Activated T-cell treated with anti-CD3 and anti-CD28 coated beads, Interleukin-2, amount 50 U/mL, for 72 hours (primary cell): ENCODE data around the gene UEVLD. TPM values are rescaled to one million over a fixed set of nuclear protein-coding genes. Genes with fewer than 3 reads are reported as not detected.

Source experiments
- ATAC-seq, 2 donors: fragments of 150-1000 bp; cut with Tn5 transposase; replicated peaks in 1 of 2; 2 replicates each; pipeline ENCODE4 v1.10.0; 2021; ENCODE audit warnings: moderate library complexity in 2 of 2, mild to moderate bottlenecking in 1 of 2
- DNase-seq, 2 donors: peaks; one replicate each; pipeline ENCODE4 v3.0.0; 2021 to 2022; ENCODE audit warnings: mixed read lengths in 1 of 2
- H3K27ac Mint-ChIP-seq: one replicate; pipeline ENCODE4 v1.8.0; 2022; ENCODE audit warnings: mild to moderate bottlenecking, moderate library complexity, mixed read lengths
- H3K27me3 Mint-ChIP-seq: one replicate; pipeline ENCODE4 v1.8.0; 2022; ENCODE audit warnings: low read depth, mixed read lengths
- H3K36me3 Mint-ChIP-seq, 2 donors: one replicate each; pipeline ENCODE4 v1.8.0; 2022; ENCODE audit warnings: mixed read lengths in 2 of 2, mild to moderate bottlenecking in 1 of 2; ENCODE audit not compliant: insufficient read depth in 2 of 2
- H3K4me1 Mint-ChIP-seq: one replicate; pipeline ENCODE4 v1.8.0; 2022; ENCODE audit warnings: low read depth, mixed read lengths
- H3K4me3 Mint-ChIP-seq, 2 donors: one replicate each; pipeline ENCODE4 v1.8.0; 2022; ENCODE audit warnings: mild to moderate bottlenecking in 2 of 2, mixed read lengths in 2 of 2, moderate library complexity in 2 of 2
- H3K9me3 Mint-ChIP-seq, 2 donors: one replicate each; pipeline ENCODE4 v1.8.0; 2022; ENCODE audit warnings: mixed read lengths in 2 of 2
- total RNA-seq, 2 donors: library from RNA; stranded (reverse); gene quantifications; one replicate each; pipeline ENCODE4 v1.2.3, GENCODE V29; 2022

The UEVLD gene
- total RNA-seq, 2 donors from 2014 or later, result 17.5 to 24.3 TPM

GRCh38 chr11:18564149-18564548 lies 24.4 kb downstream of the UEVLD start:
- H3K4me3 Mint-ChIP-seq, result no peak overlapping the region
- no peak for DNase-seq
- no peaks in the 10 kb centered on the region for H3K4me1 Mint-ChIP-seq
- ATAC-seq, result no peak
- no peaks in the 10 kb centered on the region for H3K27me3 Mint-ChIP-seq
- H3K9me3 Mint-ChIP-seq, result no peaks in the 10 kb centered on the region
- peaks cover 0 to 3% of the 10 kb centered on the region in 2 donors for H3K36me3 Mint-ChIP-seq
- H3K27ac Mint-ChIP-seq, result no peak overlapping the region

DNA sequence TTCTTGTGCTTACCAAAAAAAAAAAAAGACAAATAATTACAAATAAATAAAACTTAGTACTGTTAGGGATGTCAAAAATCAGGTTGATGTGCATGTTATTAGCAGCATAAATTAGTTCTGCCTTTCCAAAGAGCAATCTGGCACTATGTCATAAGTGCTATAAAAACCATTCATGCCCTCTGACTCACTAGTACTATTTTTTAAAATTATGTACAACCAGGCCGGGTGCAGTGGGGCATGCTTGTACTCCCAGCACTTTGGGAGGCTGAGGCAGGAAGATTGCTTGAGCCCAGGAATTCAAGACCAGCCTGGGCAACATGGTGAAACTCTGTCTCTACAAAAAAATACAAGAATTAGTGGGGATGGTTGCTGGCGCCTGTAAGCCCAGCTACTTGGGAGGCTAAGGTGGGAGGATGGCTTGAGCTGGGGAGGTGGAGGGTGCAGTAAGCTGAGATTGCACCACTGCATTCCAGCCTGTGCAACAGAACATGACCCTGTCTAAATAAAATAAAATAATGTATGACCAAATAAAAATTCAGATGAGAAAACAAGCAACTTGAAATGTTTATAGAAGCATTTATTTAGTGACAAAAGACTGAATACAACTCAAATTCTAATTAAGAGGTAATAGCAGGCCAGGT lies 25.3 kb downstream of the UEVLD start:
- ATAC-seq (no peak), DNase-seq (no peak)
- H3K4me3 Mint-ChIP-seq, result no peak overlapping the region
- H3K27ac Mint-ChIP-seq, result no peak overlapping the region
- peaks cover 0 to 4% of the 10 kb centered on the region in 2 donors for H3K36me3 Mint-ChIP-seq
- no peaks in the 10 kb centered on the region for H3K27me3 Mint-ChIP-seq
- no peaks in the 10 kb centered on the region for H3K9me3 Mint-ChIP-seq
- no peaks in the 10 kb centered on the region for H3K4me1 Mint-ChIP-seq

GRCh38 chr11:18548001-18548400 lies 40.5 kb downstream of the UEVLD start:
- Mint-ChIP-seq H3K27ac (no peak overlapping the region), H3K9me3 (no peaks in the 10 kb centered on the region), H3K4me1 (no peaks in the 10 kb centered on the region), H3K36me3 (peaks cover 4% of the 10 kb centered on the region in 2 donors), H3K27me3 (no peaks in the 10 kb centered on the region), H3K4me3 (no peak overlapping the region)
- DNase-seq (no peak), ATAC-seq (no peak)

GRCh38 chr11:18540207-18541009 lies 48.1 kb downstream of the UEVLD start:
- no peaks in the 10 kb centered on the region for H3K9me3 Mint-ChIP-seq
- no peak overlapping the region for H3K27ac Mint-ChIP-seq
- H3K36me3 Mint-ChIP-seq, result peaks cover 2% of the 10 kb centered on the region in 2 donors
- H3K4me1 Mint-ChIP-seq, result no peaks in the 10 kb centered on the region
- ATAC-seq (peak; percentile 42 to 46), DNase-seq (no peak)
- no peaks in the 10 kb centered on the region for H3K27me3 Mint-ChIP-seq
- H3K4me3 Mint-ChIP-seq, result no peak overlapping the region

- no peaks in the 10 kb centered on the region for H3K9me3 Mint-ChIP-seq
- ATAC-seq, result no peak
- H3K36me3 Mint-ChIP-seq, result no peaks in the 10 kb centered on the region
- H3K4me3 Mint-ChIP-seq, result no peak overlapping the region
- DNase-seq, result no peak
- peaks cover 3% of the 10 kb centered on the region for H3K4me1 Mint-ChIP-seq
- H3K27ac Mint-ChIP-seq, result no peak overlapping the region
- H3K27me3 Mint-ChIP-seq, result no peaks in the 10 kb centered on the region
These were observed 52.3 kb downstream of the UEVLD start for GRCh38 chr11:18536209-18536608.

DNA sequence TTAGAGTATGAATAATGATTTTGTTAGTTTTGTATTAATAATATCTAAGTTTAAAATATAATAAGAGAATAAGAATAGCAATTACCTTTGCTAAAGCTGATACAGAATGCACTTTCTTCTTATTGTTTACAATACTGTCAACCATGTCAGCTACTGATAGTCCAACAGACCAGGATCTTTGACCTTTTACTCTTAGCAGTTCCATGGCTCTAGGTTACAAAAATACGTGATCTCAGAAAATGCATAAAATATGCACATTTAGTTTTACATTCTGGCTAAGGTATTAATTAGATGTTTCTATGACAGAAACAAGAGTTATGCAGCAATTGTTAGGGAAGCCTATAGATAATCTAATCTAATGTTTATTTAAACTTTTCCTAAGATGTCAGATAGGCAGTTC lies 54.3 kb downstream of the UEVLD start:
- no peaks in the 10 kb centered on the region for H3K9me3 Mint-ChIP-seq
- no peaks in the 10 kb centered on the region for H3K36me3 Mint-ChIP-seq
- no peak for ATAC-seq
- DNase-seq, result no peak
- no peak overlapping the region for H3K4me3 Mint-ChIP-seq
- H3K27me3 Mint-ChIP-seq, result no peaks in the 10 kb centered on the region
- no peak overlapping the region for H3K27ac Mint-ChIP-seq
- H3K4me1 Mint-ChIP-seq, result peaks cover 4% of the 10 kb centered on the region

DNA sequence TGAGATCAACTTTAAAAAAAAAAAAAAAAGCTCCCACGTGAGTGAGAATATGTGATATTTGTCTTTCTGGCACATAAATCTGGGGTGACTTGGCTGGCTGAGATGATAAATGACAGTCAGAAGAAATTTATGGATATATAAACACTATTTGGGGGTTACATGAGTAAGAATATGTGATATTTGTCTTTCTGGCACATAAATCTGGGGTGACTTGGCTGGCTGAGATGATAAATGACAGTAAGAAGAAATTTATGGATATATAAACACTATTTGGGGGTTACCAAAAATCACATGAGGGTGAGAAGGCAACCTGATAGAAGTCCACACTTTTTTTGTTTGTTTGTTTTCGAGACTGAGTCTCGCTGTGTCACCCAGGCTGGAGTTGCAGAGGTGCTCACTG lies 55.2 kb downstream of the UEVLD start:
- no peaks in the 10 kb centered on the region for H3K36me3 Mint-ChIP-seq
- ATAC-seq (no peak), DNase-seq (no peak)
- peaks cover 4% of the 10 kb centered on the region for H3K4me1 Mint-ChIP-seq
- H3K4me3 Mint-ChIP-seq, result no peak overlapping the region
- H3K9me3 Mint-ChIP-seq, result no peaks in the 10 kb centered on the region
- no peak overlapping the region for H3K27ac Mint-ChIP-seq
- no peaks in the 10 kb centered on the region for H3K27me3 Mint-ChIP-seq

DNA sequence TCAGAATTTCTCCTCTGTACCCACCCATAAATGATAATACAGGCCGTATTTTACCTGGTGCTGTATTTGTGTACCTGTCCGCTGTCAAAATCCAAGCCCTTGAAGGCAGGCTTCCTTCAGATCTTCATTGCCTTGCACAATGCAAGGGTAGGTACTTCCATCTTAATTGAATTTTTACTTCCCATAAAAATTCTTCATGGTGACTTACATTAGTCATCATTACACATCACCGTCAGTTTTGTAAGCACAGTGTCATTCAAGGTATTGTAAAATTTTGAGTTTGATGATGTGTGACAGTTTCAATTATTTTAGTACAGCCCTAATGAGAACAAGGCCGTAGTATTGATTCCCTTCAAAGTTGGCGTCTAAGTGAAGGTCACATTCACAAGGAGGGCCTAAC lies 61.0 kb downstream of the UEVLD start:
- peak overlapping the region; percentile 99 to 100 for H3K4me3 Mint-ChIP-seq
- H3K27ac Mint-ChIP-seq, result peak overlapping the region; percentile 99
- H3K27me3 Mint-ChIP-seq, result no peaks in the 10 kb centered on the region
- ATAC-seq (no peak), DNase-seq (no peak)
- H3K4me1 Mint-ChIP-seq, result peaks cover 38% of the 10 kb centered on the region
- no peaks in the 10 kb centered on the region for H3K9me3 Mint-ChIP-seq
- H3K36me3 Mint-ChIP-seq, result peaks cover 3 to 4% of the 10 kb centered on the region in 2 donors

DNA sequence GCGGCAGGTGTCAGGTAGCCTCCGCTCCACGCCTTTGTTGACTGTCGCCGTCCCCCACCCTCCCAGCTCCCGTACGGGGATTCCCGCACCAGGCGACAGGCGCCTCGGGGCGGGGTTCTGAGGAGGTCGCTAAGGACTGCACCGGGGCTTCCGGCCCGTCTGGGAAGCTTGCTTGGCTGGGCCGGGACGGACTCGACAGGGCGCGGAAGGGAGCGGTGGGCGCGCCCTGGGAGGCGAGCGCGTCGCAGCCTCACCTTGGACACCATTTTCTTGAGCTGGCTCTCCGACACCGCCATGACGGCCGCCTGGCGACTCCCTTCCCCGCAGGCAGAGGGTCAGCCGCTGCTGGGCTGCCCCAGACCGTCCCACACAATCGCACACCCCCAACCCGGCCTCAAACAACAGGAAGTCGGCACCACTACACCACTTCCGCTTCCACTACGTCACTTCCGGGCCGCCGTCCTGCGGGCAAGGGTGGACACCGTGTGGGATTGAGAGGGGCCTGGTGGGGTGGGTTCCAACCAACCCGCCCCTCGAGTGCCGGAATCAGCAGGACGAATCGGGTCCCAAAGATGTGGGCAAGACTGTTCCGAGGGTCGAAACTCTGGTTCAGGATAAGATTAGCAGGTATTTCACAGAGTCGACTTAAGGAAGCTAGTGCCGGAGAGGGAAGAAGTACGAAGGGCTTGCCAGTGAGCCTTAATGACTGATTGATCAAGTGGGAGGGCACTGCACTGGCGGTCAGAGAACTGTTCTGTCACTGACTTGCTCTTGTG lies 61.8 kb downstream of the UEVLD start, which contains the start of gene TSG101:
TSS of gene TSG101 (minus strand) at position 422 of the 776 bp plus-strand sequence. CDS start at position 296, 126 bp downstream.
- H3K9me3 Mint-ChIP-seq, result no peaks in the 10 kb centered on the region
- peak within 1 kb of the TSS; percentile 99 to 100 for H3K4me3 Mint-ChIP-seq
- H3K36me3 Mint-ChIP-seq, result peaks cover 6 to 9% of the 10 kb centered on the region in 2 donors
- ATAC-seq (peak; percentile 95 to 96), DNase-seq (peak; percentile 93 to 97)
- H3K4me1 Mint-ChIP-seq, result peaks cover 45% of the 10 kb centered on the region
- H3K27ac Mint-ChIP-seq, result peak within 1 kb of the TSS; percentile 99
- H3K27me3 Mint-ChIP-seq, result no peaks in the 10 kb centered on the region

GRCh38 chr11:18526130-18526520 lies 62.4 kb downstream of the UEVLD start:
- H3K4me3 Mint-ChIP-seq, result peak overlapping the region; percentile 99 to 100
- ATAC-seq, result no peak
- no peak for DNase-seq
- H3K4me1 Mint-ChIP-seq, result peaks cover 41% of the 10 kb centered on the region
- no peaks in the 10 kb centered on the region for H3K9me3 Mint-ChIP-seq
- H3K27me3 Mint-ChIP-seq, result no peaks in the 10 kb centered on the region
- peaks cover 6 to 9% of the 10 kb centered on the region in 2 donors for H3K36me3 Mint-ChIP-seq
- peak overlapping the region; percentile 99 for H3K27ac Mint-ChIP-seq

DNA sequence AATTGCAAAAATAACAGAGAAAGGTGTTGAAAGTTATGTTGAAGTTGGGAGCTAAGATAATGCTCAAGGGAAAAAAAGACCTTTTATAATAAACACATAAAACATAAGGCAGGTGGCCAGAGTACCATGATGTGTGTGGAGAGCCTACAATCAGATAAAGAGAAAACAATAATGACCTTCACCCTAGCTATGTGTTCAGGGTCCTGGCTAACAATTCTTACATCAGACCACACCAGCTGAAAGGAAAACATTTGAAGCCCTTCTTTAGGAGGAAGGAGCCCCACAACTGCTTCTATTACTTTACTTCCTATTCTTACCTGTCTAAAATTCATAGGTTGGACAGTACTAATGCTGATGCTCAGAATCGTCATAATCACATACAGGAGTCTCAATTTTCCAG lies 64.3 kb downstream of the UEVLD start:
- Mint-ChIP-seq H3K4me3 (no peak overlapping the region), H3K27ac (peak overlapping the region; percentile 48), H3K9me3 (no peaks in the 10 kb centered on the region), H3K27me3 (no peaks in the 10 kb centered on the region), H3K4me1 (peaks cover 49% of the 10 kb centered on the region), H3K36me3 (peaks cover 6 to 9% of the 10 kb centered on the region in 2 donors)
- ATAC-seq (no peak), DNase-seq (no peak)

DNA sequence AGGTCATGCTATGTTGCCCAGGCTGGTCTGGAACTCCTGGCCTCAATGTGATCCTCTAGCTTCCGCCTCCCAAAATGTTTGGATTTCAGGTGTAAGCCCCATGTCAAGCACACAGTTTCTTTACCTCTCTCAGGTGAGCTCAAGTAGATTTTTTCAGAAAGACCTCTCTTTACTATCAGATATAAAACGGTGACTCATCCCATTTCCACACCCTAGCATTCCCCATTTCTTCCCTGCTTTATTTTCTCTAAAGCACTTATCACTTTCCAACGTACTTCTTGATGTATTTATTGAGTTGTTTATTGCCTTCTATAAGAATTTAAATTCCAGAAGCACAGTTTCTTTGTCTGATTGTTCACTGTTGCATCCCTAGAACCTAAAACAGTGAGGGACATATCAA lies 65.5 kb downstream of the UEVLD start:
- no peaks in the 10 kb centered on the region for H3K27me3 Mint-ChIP-seq
- no peak for ATAC-seq
- peaks cover 49% of the 10 kb centered on the region for H3K4me1 Mint-ChIP-seq
- peaks cover 6 to 9% of the 10 kb centered on the region in 2 donors for H3K36me3 Mint-ChIP-seq
- DNase-seq, result no peak
- H3K9me3 Mint-ChIP-seq, result no peaks in the 10 kb centered on the region
- no peak overlapping the region for H3K4me3 Mint-ChIP-seq
- no peak overlapping the region for H3K27ac Mint-ChIP-seq

DNA sequence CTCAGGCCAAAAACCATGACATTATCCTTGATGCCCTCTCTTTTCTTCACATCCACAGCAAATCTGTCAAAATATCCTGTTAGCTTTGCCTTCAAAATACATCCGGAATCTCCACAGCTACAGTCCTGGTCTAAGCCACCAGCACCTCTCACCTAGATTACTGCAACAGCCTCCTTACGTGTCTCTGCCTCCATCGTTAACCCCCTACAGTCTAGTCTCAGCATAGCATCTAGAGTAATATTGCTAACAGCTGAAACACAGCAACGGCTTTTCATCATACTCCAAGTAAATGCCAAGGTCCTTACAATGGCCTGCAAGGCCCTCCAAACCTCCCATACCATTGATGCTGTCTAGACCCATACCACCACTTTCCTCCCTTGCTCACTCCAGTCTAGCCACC lies 66.1 kb downstream of the UEVLD start:
- Mint-ChIP-seq H3K27me3 (no peaks in the 10 kb centered on the region), H3K4me1 (peaks cover 42% of the 10 kb centered on the region), H3K36me3 (peaks cover 6 to 9% of the 10 kb centered on the region in 2 donors), H3K9me3 (no peaks in the 10 kb centered on the region), H3K27ac (peak overlapping the region; percentile 25), H3K4me3 (no peak overlapping the region)
- no peak for ATAC-seq
- no peak for DNase-seq
